ENCODE measurements around the gene CCDC7.
A peak's percentile ranks its signal among the peaks of the same experiment; 100 is the strongest.

The CCDC7 gene

DNA sequence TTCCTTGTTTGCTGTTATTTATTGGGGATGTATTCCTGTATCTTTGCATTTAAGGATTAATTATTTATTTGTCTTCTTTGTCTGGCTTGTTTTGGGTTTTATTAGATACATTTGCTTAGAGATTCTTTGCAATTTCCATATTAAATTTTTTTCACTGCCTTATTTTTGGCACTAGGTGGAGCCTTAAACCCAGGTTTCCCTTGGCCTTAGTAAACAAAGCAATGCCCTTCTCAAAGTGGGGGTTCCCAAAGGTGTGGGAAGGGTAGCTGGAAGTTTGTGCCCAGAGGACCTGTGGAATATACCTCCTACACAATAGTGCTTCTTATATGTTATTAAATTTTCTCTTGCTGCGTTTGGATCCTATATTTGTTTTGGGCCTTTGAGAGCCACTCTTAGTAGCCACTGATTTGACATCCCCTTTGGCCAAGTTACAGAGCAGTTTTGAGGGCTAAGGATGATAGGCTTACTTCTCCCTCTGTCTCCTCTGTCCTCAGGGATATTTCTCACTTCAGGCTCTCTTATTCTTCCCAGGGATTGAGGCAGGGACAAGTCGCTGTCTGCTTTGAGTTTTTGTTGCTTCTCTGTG is 349.8 kb downstream of the CCDC7 start:
- TF ChIP-seq, protein P1, sequence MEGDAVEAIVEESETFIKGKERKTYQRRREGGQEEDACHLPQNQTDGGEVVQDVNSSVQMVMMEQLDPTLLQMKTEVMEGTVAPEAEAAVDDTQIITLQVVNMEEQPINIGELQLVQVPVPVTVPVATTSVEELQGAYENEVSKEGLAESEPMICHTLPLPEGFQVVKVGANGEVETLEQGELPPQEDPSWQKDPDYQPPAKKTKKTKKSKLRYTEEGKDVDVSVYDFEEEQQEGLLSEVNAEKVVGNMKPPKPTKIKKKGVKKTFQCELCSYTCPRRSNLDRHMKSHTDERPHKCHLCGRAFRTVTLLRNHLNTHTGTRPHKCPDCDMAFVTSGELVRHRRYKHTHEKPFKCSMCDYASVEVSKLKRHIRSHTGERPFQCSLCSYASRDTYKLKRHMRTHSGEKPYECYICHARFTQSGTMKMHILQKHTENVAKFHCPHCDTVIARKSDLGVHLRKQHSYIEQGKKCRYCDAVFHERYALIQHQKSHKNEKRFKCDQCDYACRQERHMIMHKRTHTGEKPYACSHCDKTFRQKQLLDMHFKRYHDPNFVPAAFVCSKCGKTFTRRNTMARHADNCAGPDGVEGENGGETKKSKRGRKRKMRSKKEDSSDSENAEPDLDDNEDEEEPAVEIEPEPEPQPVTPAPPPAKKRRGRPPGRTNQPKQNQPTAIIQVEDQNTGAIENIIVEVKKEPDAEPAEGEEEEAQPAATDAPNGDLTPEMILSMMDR (IDR thresholded peaks at IDR 0.05): peak; percentile 76

DNA sequence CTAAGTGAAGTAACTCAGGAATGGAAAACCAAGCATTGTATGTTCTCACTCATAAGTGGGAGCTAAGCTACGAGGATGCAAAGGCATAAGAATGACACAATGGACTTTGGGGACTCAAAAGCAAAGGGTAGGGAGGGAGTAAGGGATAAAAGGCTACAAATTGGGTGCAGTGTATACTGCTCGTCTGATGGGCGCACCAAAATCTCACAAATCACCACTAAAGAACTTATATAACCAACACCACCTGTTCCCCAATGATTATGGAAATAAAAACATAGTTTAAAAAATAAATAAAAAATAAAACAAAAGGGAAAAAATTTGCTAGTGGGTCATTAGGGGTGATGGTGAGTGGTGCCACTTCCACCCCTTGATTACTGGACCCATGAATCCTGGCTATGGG is 351.5 kb downstream of the CCDC7 start:
- TF ChIP-seq, protein P1 (IDR thresholded peaks at IDR 0.05): peak; percentile 19; the same call in 1 of the 2 replicates

DNA sequence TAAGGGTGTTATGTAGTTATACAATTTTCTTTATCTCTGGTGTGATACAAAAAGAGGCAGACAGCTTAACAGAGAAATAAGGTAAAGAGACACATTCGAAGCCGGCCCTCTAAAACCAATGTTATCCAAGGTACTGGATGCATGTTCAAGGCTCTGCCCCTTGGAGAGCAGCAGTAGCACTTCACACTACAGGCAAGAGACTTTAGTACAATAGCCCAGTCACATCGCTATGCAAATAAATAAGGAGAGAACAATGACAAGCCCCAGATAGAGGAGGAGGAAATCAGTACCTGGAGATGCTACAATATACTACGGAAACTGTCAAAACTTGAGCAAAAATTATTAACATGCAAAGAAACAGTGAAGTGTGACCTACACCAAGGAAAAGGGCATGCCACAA is 401.0 kb downstream of the CCDC7 start:
- TF ChIP-seq, protein P1 (IDR thresholded peaks at IDR 0.05): no peak

DNA sequence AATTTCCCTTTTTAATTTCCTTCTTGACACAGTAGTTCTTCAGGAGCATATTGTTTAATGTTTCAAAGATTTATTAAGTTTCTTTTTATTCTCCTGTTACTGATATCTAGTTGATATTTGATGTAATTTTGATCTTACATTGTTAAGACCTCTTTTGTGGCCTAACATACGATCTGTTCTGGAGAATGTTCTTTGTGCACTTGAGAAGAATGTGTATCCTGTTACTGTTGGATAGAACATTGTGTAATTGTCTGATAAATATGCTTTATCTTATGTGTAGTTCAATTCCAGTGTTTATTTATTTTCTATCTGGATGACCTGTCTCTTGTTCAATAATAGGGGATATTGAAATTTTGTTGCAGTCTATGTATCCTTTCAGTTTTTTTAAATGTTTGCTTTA is 405.4 kb downstream of the CCDC7 start:
- TF ChIP-seq, protein P1 (IDR thresholded peaks at IDR 0.05): no peak

DNA sequence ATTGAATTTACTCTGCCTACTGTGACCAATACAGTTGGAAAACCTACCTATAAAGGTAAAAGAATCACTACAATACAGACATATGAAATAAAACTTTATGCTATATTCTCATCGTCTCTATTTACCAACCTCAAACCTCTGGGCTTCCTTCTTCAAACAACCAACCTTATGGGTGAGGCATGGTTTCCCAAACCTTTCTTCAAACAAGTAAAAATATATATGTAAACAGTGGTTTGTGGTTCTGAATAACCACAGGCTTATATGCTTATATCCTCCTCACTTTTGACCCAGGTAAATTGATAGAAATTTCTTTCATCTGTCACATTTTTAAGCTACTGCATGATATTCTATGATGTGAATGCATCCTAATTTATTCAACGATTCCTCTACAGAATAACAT is 408.5 kb downstream of the CCDC7 start:
- TF ChIP-seq, protein P1 (IDR thresholded peaks at IDR 0.05): no peak

DNA sequence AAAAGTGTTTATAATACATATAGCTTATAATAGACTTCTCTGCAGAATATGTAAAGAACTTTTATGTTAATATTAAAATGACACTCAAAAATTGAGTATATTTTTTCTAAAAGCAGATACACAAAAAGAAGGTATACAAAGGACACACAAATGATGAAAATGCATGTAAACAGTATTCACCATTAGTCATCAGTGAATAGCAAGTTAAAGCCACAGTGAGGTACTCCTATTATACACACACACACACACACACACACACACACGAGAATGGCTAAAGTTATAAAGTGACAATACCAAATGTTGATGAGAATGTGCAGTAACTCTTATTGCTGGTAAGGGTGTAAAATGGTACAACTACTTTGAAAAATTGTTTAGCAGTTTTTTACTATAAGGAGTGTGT is 419.2 kb downstream of the CCDC7 start:
- TF ChIP-seq, protein P1 (IDR thresholded peaks at IDR 0.05): no peak

DNA sequence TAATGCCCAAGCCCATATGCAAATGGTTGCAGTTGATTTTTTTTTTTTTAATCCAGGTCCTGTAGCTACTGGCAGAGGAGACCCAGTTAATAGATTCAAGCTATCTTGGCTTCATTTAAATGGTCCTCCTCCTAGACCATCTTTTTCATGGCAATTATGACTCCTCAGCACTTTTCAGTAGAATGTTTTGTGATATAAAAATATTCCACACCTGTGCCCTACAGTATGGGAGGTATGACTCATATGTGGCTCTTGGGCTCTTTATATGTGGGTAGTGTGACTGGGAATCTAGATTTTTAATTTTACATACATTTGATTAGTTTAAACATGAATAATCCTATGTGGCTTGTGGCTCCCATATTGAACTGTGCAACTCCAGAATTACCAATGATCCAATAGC is 432.0 kb downstream of the CCDC7 start:
- TF ChIP-seq, protein P1 (IDR thresholded peaks at IDR 0.05): no peak

DNA sequence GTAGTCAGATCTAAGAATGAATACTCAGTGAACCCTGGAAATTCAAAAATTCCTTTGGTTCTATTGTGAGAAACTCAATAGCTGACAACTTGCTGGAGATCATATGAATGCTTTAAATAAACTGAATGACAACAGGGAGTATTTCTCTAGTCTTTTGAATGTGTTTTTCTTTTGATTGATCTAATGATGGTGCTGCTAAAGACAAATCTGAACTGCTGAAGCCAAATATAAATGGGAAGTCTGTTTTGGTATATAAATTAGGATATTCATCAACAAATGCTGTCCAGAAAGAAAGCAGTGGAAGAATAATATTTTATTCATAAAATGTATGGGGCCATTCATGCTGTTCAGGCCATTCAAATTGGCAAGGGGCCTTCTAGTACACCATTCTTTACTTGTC is 432.7 kb downstream of the CCDC7 start:
- TF ChIP-seq, protein P1 (IDR thresholded peaks at IDR 0.05): no peak
